Colon (tissue), 2 donors: Measurements from ENCODE around the gene MS4A1.
"Not testable (repeated sequence)": the region's sequence is repeated elsewhere in the genome, so short reads cannot be mapped to it uniquely, and the experiment has no call there.

ENCODE experiments used
- FAIRE-seq: peaks from 2 replicates; lab custom pipeline; 2012; peaks lifted over from hg19 to GRCh38; lab: Jason Lieb, UNC
- donor health status: control.
- donor health status: control.

MS4A1 gene

GRCh38 chr11:60455531-60456042, at the start of gene MS4A1:
Gene MS4A1, plus strand, starts transcription at chr11:60455847. Its CDS starts 6,528 bp downstream, at chr11:60462375.
- no peak for FAIRE-seq

GRCh38 chr11:60420015-60420414, 35.6 kb upstream of the MS4A1 start:
- no peak for FAIRE-seq

- no peak for FAIRE-seq
Measured at GRCh38 chr11:60422609-60423008, 33.0 kb upstream of the MS4A1 start.

GRCh38 chr11:60428517-60428916, 27.1 kb upstream of the MS4A1 start:
- FAIRE-seq = no peak

- FAIRE-seq = no peak
Measured at GRCh38 chr11:60429272-60429671, 26.4 kb upstream of the MS4A1 start, which contains the start of gene MS4A5. Gene MS4A5, plus strand, starts transcription at chr11:60429572. Its CDS starts 103 bp downstream, at chr11:60429675.

GRCh38 chr11:60431251-60431650, 24.4 kb upstream of the MS4A1 start:
- no peak for FAIRE-seq

- no peak for FAIRE-seq
Measured at GRCh38 chr11:60433401-60433800, 22.2 kb upstream of the MS4A1 start.

- FAIRE-seq = no peak
Measured at GRCh38 chr11:60447070-60447469, 8.6 kb upstream of the MS4A1 start.

- FAIRE-seq = no peak
Measured at GRCh38 chr11:60447846-60448245, 7.8 kb upstream of the MS4A1 start.

- FAIRE-seq = not testable (repeated sequence)
Measured at GRCh38 chr11:60451185-60451584, 4.5 kb upstream of the MS4A1 start.

- no peak for FAIRE-seq
Measured at GRCh38 chr11:60454212-60454611, 1.4 kb upstream of the MS4A1 start.

- FAIRE-seq = no peak
Measured at GRCh38 chr11:60457576-60457975, 1.9 kb downstream of the MS4A1 start.

GRCh38 chr11:60459345-60459744, 3.7 kb downstream of the MS4A1 start:
- FAIRE-seq = no peak

GRCh38 chr11:60468829-60469228, 13.2 kb downstream of the MS4A1 start:
- no peak for FAIRE-seq

GRCh38 chr11:60469723-60470122, 14.1 kb downstream of the MS4A1 start:
- FAIRE-seq = no peak

GRCh38 chr11:60477035-60477445, 21.4 kb downstream of the MS4A1 start:
- FAIRE-seq = no peak

- no peak for FAIRE-seq
Measured at GRCh38 chr11:60482361-60482760, 26.7 kb downstream of the MS4A1 start.

GRCh38 chr11:60485987-60486386, 30.3 kb downstream of the MS4A1 start:
- FAIRE-seq = no peak

- no peak for FAIRE-seq
Measured at GRCh38 chr11:60492488-60493009, 36.9 kb downstream of the MS4A1 start, which contains the start of gene MS4A12. Gene MS4A12, plus strand, starts transcription at chr11:60492778. Its CDS starts 4,541 bp downstream, at chr11:60497319.

GRCh38 chr11:60493454-60493853, 37.8 kb downstream of the MS4A1 start:
- FAIRE-seq = no peak

GRCh38 chr11:60498399-60498798, 42.8 kb downstream of the MS4A1 start:
- FAIRE-seq = no peak

- FAIRE-seq = no peak
Measured at GRCh38 chr11:60498853-60499252, 43.2 kb downstream of the MS4A1 start.

GRCh38 chr11:60500276-60500910, 44.7 kb downstream of the MS4A1 start:
- no peak for FAIRE-seq
